GM19193 (cell line): ENCODE data around the gene CETN2.

Source experiments
- POLR2A ChIP-seq: IDR thresholded peaks from 4 replicates; pipeline ENCODE4 v1.6.1; 2011; ENCODE audit not compliant: insufficient read depth, insufficient read length; ENCODE audit errors: extremely low read depth

CETN2 gene

DNA sequence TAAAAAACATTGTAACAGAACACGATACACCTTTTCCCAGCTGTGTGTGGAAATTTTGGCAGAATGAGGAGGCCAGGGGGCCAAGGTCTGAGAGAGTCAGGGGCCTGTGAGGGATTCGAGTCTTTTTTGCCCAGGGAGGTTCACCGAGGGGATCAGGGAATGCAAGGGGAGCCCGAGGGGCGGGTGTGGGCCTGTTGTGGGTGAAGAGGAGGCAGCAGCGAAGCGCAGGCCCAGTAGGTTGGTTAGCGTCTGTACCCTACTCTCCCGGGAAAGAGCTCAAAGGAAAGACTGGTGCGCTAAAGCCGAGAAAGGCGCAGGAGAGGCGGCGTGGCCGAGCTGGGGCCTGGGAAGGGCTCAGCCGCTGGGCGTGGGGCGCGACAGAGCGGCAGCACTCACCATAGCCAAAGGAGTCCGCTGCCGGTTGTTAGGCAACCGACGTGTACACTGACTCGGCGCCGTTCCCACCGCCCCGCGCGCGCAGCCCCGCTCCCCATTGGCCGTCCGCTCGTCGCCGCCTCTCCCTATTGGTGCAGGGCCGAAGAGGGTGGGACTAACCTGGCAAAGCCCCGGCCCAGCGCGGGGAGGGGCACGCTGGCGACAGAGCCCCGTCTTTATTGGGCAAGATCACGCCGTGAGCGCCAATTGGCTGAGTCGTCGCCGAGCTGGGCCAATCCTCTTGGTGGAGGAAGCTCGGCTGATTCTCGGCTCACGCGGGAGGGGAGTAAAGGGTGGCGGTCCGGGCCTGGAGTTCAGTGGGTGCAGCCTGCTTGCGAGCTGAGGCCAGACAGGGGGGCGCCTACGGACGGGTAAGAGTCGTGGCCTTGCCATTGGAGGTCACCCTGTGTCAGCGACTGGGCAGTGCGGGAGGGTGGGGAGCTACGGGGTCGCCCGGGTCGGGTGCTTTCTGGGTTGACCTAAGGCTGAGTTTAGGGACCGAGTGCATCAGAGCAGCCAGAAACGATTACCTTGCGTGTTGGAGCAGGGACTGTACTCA lies at the start of gene CETN2, which contains the start of gene NSDHL:
Gene CETN2, minus strand, starts transcription at position 446 of the 994 bp plus-strand sequence. Its CDS starts 47 bp downstream, at position 399.
Gene NSDHL, plus strand, starts transcription at position 752 of the 994 bp plus-strand sequence. CDS start 15,262 bp downstream, outside the sequence.
- TF ChIP-seq POLR2A: peak; percentile 69

GRCh38 chrX:152878976-152879755 lies 48.6 kb upstream of the CETN2 start:
- TF ChIP-seq POLR2A: no peak

GRCh38 chrX:152876931-152877840 lies 46.6 kb upstream of the CETN2 start:
- no peak for TF ChIP-seq POLR2A

GRCh38 chrX:152873361-152873760 lies 42.8 kb upstream of the CETN2 start:
- no peak for TF ChIP-seq POLR2A

GRCh38 chrX:152872522-152872921 lies 42.0 kb upstream of the CETN2 start:
- TF ChIP-seq POLR2A: no peak

DNA sequence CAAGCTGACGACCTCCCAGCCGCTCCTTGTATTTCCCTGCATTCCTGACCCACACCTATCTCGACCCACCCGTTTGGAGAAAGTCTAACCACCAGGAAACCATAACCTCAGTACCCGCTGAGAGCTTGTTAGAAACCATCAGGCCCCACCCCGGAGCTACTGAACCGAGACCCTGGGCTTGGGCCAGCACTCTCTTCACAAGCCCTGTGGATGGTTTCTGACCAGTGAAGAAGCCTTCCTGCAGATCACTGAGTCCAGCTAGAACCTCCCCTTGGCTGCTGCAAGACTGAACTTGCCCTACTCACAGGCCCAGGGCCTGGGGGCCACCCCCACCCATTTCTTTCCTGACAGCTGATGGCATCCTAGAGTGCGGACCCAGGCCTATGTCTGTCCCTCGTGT lies 40.7 kb upstream of the CETN2 start:
- no peak for TF ChIP-seq POLR2A

GRCh38 chrX:152869972-152870371 lies 39.4 kb upstream of the CETN2 start:
- no peak for TF ChIP-seq POLR2A

GRCh38 chrX:152866386-152866785 lies 35.8 kb upstream of the CETN2 start:
- no peak for TF ChIP-seq POLR2A

DNA sequence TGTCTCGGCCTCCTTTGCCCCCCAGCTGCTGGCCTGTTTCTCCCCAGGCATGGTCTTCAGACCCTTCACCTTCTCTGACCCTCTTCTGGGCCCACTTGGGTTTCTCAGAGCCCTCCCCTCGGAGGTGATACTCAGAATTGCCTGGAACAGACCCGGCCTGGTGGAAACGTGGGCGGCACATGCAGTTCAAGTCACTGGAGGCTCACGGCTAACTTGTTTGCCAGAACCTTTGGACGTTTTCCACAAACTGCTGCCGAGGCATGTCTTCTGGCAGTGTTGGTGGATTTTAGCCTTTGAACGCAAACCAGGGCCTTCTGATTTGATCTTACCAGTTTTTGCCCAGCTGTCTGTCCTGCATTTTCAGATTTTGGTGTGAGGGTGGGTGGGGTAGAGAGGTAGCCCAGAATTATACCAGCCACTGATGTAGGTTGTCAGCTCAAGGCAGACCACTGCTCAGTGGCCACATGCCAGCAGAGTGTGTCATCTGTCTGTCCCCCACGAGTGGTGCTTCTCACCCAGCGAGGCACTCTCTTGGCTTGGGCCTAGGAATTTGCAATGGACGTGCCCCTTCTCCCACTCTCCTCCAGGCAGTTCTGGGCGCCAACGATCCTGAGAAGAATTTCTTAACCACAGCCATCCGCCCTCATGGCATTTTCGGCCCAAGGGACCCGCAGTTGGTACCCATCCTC lies 34.8 kb upstream of the CETN2 start:
- TF ChIP-seq POLR2A: no peak

DNA sequence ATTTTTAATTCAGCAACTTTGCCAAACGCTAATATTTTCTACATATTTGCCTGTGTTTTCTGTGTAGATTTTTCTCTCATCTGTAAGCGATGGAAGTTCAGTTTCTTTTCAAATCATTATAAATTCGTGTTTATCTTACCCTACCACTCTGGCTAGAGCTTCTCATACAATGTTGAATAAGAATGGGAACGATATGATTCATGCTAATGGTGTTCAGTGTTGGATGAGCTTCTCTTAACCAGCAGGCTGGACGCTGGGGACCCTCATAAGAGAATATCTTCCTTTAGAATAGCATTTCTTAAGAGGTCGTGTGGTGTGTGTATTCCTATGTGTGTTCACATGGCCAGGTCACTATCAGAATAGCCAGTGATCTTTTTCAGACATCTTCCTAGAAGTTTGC lies 31.3 kb upstream of the CETN2 start:
- TF ChIP-seq POLR2A: no peak

DNA sequence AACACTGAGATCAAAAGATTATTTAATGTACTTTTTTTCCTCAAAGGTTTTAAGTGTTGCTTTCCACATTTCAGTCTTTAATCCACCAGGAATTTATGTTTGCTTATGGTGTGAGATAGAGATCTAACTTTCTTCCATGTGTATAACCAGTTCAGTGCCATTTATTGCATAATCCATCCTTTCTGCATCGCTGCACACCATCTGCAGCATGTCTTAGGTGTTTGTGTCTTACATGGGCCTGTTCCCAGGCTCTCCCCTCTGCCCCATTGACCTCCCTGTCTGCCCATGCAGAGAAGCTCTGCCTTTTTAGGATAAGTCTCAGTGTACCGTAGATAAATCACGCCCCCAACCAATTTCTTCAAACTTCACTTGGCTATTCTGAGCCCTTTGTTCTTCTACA lies 30.6 kb upstream of the CETN2 start:
- TF ChIP-seq POLR2A: no peak

DNA sequence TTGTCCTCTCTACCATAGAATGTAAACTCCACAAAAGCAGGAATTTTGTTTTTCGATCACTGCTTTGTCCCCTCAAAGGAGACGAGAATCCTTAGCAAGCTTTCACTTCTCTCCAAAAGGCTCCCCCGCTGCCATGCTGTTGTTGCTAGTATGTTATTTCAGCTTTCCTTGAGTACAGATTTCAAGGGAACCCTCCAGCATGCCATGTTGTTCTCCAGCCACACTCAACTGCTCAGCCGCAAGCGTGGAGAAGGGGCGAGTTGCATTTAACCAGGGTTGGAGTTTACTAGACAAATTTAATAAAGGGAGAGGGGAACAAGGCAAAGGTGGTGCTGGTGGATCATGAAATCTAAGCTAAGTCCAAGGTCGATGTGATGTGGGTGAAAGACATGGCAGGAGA lies 23.4 kb upstream of the CETN2 start:
- no peak for TF ChIP-seq POLR2A

DNA sequence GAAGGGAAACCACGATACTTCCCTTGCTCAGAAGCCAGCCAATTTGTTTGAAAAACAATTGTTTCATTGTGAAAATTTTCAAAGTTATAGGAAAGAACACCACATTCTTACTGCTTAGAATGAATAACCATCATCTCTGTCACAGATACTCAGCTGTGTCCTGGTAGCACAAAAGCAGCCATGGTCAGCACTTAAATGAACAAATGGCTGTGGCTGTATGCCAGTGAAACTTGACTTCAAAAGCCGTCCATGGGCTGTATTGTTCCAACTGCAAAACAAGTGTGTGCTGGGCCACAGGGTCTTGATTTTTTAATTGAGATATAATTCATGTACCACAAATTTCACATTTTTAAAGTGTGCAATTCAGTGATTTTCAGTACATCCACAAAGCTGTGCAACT lies 19.9 kb upstream of the CETN2 start:
- TF ChIP-seq POLR2A: no peak

GRCh38 chrX:152847281-152847680 lies 16.7 kb upstream of the CETN2 start:
- TF ChIP-seq POLR2A: no peak
